GM19324 (cell line): ENCODE data around the gene ARID3A.
"Not testable (repeated sequence)": the region's sequence is repeated elsewhere in the genome, so short reads cannot be mapped to it uniquely, and the experiment has no call there.

ENCODE experiments used
- ATAC-seq: cut with Tn5 transposase; IDR thresholded peaks from one replicate; pipeline ENCODE4 v1.9.1; 2021; ENCODE audit warnings: mild to moderate bottlenecking, moderate library complexity; ENCODE audit not compliant: unreplicated experiment, low FRiP score

The ARID3A gene

DNA sequence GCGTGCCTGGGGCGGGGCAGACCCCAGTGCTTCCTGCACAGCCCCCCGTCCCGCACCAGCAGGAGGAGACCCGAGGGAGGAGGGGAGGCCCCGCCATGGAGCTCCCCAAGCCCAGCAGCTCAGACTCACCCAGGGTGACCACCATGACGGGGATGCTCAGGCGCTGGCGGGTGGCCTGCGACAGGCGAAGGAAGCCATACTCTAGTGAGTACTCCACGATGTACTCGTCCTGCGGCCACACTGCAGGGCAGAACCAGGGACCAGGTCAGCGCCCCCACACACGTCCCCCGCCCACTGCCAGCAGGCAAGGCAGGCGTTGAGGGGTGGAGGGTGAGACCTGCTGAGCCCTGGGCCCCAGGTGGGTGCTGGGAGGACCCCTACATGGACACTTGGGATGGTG lies 86.5 kb downstream of the ARID3A start:
- no peak for ATAC-seq

- no peak for ATAC-seq
These were observed 87.4 kb downstream of the ARID3A start for GRCh38 chr19:1013218-1013617.

DNA sequence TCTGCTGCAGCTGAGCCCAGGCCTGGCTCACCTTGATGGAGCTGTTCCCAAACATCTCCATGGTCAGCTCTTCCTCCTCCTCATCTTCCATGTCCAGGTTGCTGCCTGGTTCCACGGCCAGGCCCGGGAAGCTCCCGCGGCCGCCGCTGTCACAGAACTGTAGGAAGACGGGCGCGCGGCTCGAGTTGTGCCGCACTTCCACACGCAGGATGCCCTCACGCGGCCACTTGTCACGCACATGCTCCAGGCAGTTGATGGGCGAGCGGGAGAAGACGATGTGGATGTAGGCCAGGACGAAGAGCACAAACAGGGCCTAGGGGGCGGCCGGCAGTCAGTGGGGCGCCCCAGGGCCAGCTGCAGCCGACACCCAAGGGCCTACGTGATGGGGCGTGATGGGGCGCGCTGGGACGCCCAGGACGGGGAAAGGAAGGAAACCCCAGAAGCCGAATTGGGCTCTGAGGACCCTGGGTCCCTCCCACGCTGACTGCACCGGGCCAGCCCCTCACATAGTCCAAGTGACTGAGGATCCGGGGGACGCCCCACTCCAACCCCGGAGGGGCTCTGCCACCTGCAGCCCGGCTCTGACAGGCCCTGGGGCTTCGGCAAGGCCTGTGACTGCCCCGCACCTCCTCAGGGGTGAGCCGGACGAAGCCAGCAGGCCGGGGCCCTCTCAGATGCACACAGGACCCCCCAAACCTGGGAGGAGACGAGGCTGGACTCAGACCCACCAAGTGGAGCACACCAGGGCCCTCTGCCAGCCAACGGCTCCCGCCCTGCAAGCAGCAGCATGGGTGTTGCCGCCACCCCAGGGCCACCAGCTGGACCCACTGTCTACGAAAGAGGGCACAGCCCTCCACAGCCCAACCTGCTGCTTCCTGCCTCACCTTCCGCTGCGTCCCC lies 88.6 kb downstream of the ARID3A start:
- no peak for ATAC-seq

- no peak for ATAC-seq
These were observed 89.4 kb downstream of the ARID3A start for GRCh38 chr19:1015061-1015781.

DNA sequence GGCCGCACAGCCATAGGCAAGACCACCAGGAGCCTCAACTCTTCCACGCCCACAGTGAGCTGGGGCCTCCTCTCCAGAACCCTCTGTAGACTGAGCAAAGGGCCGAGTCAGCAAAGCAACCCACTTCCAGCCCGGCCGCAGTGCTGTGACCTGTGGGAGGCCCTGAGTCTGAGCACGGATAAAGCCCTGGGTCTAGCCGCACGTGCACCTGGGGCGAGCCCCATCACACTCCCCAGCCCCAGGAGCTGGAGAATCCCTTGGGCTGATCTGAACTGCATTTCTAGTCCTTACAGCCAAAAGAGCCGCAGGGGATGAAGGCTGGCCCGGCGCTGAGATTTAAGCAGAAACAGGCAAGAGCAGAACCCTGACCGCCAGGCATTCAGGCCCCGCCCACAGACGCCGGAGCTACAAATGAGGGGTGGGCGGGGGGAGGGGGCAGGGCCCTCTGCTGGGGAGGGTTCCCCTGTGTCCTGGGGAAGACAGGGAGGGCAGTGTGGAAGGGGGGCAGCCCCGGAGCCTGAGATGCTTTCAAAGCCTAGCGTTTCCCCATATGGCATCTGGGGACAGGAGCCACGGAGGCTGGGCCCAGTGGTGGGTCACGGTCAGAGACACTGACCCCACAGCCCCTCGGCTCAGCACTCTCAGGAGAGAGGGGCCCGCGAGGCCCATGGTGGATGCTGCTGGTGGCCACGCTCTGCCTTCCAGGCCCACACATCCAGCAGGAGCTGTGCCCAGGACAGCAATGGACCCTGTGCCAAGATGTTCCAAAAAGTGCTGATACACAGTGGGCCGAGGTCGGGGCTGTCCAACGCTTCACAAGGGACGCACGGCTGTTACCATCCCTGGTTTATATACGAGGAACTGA lies 90.2 kb downstream of the ARID3A start:
- no peak for ATAC-seq

DNA sequence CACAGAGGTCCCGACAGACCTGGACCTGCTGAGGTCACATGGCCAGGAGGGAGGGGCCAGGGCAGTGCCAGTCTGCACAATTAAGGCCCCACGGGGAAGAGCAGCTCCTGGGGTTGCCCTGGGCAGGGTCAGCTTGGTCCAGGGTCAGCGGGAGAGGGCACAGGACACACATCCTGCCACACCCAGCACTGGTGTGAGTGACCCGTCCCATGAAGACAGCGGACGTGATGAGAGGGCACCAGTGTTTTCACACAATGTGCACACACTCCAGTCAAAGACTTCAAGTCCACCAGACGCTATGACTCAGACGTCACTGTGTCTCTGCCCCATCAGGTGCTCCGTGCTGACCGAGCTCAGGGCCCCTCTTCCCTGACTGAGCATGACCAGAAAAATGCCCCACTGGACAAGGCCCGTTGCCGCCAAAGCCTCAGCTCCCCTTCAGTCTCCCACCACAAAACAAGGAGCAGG lies 90.8 kb downstream of the ARID3A start:
- ATAC-seq, result no peak

GRCh38 chr19:1017115-1017905 lies 91.5 kb downstream of the ARID3A start:
- ATAC-seq, result no peak

GRCh38 chr19:1017906-1018305 lies 92.1 kb downstream of the ARID3A start:
- ATAC-seq, result no peak

DNA sequence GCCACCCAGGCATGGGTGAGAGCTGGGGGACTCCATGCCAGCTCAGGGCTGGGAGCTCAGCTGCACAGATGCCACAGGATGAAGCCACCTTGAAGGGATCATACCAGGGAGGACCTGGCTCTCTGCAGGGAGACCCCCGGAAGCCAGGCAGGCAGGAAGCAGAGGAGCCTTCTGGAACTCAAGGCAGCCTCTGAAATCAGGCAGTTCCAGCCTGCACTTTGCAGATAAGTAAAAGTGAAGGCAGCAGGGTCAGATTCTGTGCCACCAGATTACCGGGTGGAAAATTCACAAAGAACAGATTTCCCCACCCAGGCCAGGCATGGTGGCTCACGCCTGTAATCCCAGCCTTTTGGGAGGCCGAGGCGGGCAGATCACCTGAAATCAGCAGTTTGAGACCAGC lies 92.6 kb downstream of the ARID3A start:
- no peak for ATAC-seq

GRCh38 chr19:1018932-1019615 lies 93.2 kb downstream of the ARID3A start:
- no peak for ATAC-seq

- no peak for ATAC-seq
These were observed 93.8 kb downstream of the ARID3A start for GRCh38 chr19:1019616-1019961.

GRCh38 chr19:1019980-1020867 lies 94.4 kb downstream of the ARID3A start:
- peak; percentile 2 for ATAC-seq

- ATAC-seq, result peak; percentile 86
These were observed 95.1 kb downstream of the ARID3A start, which contains the start of gene TMEM259 for GRCh38 chr19:1020868-1021425. TSS of gene TMEM259 (minus strand) at chr19:1021123. CDS start at chr19:1020996, 127 bp downstream.

GRCh38 chr19:1023883-1024188 lies 98.0 kb downstream of the ARID3A start:
- ATAC-seq, result not testable (repeated sequence)

- not testable (repeated sequence) for ATAC-seq
These were observed 99.2 kb downstream of the ARID3A start for GRCh38 chr19:1025080-1025479.
